HG02943 (cell line): ENCODE results near the gene PLK5.
"Not testable (repeated sequence)": the region's sequence is repeated elsewhere in the genome, so short reads cannot be mapped to it uniquely, and the experiment has no call there.

Source experiments
- ATAC-seq: cut with Tn5 transposase; IDR thresholded peaks from one replicate; pipeline ENCODE4 v1.9.1; 2021; ENCODE audit warnings: mild to moderate bottlenecking, low read depth, moderate library complexity; ENCODE audit not compliant: unreplicated experiment

PLK5 gene

GRCh38 chr19:1523412-1524286, at the start of gene PLK5:
PLK5 (plus strand) TSS chr19:1524077; CDS start chr19:1526997, 2,920 bp downstream.
- no peak for ATAC-seq

- no peak for ATAC-seq
Observed at GRCh38 chr19:1474765-1475351, 49.0 kb upstream of the PLK5 start.

GRCh38 chr19:1475751-1476437, 48.0 kb upstream of the PLK5 start:
- no peak for ATAC-seq

- ATAC-seq = not testable (repeated sequence)
Observed at GRCh38 chr19:1477056-1477455, 46.8 kb upstream of the PLK5 start.

GRCh38 chr19:1478934-1479707, 44.8 kb upstream of the PLK5 start, which contains the start of gene C19orf25:
C19orf25 (minus strand) TSS chr19:1479215; CDS start chr19:1478903, 312 bp downstream.
- ATAC-seq = peak; percentile 87

GRCh38 chr19:1481224-1481892, 42.5 kb upstream of the PLK5 start:
- no peak for ATAC-seq

- ATAC-seq = no peak
Observed at GRCh38 chr19:1481893-1482360, 42.0 kb upstream of the PLK5 start.

- ATAC-seq = no peak
Observed at GRCh38 chr19:1482361-1483130, 41.3 kb upstream of the PLK5 start.

- no peak for ATAC-seq
Observed at GRCh38 chr19:1483131-1483978, 40.5 kb upstream of the PLK5 start.

- ATAC-seq = no peak
Observed at GRCh38 chr19:1483979-1484428, 39.9 kb upstream of the PLK5 start.

- no peak for ATAC-seq
Observed at GRCh38 chr19:1486720-1487575, 36.9 kb upstream of the PLK5 start.

- ATAC-seq = no peak
Observed at GRCh38 chr19:1487576-1488281, 36.1 kb upstream of the PLK5 start.

GRCh38 chr19:1488282-1488601, 35.6 kb upstream of the PLK5 start:
- ATAC-seq = no peak

GRCh38 chr19:1489463-1490310, 34.2 kb upstream of the PLK5 start:
- ATAC-seq = peak; percentile 1

GRCh38 chr19:1490311-1491113, 33.4 kb upstream of the PLK5 start, which contains the start of gene PCSK4:
PCSK4 (minus strand) TSS chr19:1490350; CDS start chr19:1490346, 4 bp downstream.
- ATAC-seq = peak; percentile 73
